Vagina (tissue), 2 donors: ENCODE measurements around the gene SLC9A9.

ENCODE experiments used
- POLR2A ChIP-seq, 2 donors: fragments of 450-650 bp; IDR thresholded peaks; one replicate each; pipeline ENCODE4 v1.6.1; 2017; ENCODE audit warnings: antibody characterized with exemption in 2 of 2, mild to moderate bottlenecking in 2 of 2, moderate library complexity in 2 of 2
- POLR2AphosphoS5 ChIP-seq, 2 donors: sonication (generic); formaldehyde crosslinking; IDR thresholded peaks; one replicate each; pipeline ENCODE4 v1.9.0; 2017; ENCODE audit warnings: antibody characterized with exemption in 2 of 2, mild to moderate bottlenecking in 2 of 2, low read depth in 1 of 2; ENCODE audit not compliant: insufficient read depth in 1 of 2
- TF ChIP-seq, protein P1 (sequence below), 3 experiments: fragments of 450-650 bp in 2 of 3; fragments of 200-600 bp in 1 of 3; sonication (generic) in 1 of 3; IDR thresholded peaks; one replicate each; pipeline ENCODE4 v1.5.1; 2017 to 2019; ENCODE audit warnings: antibody characterized with exemption in 3 of 3, mild to moderate bottlenecking in 2 of 3, moderate library complexity in 2 of 3

DNA sequence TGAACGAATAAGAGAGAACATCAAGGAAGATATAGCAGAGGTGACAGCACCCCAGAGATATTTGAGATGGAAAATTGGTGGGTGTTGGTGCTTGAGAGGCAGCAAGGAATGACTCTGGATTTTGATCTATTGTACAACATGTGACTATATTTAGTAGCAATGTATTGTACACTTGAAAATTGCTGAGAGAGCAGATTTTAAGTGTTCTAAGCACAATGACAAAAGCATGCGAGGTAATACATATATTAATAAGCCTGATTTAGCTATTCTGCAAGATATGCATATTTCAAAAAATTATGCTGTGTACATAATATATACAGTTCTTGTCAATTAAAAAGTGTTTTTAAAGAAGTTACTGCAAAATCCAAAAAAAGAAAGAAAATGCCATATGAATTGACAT lies 194.3 kb downstream of the SLC9A9 start:
- TF ChIP-seq POLR2A (IDR thresholded peaks at IDR 0.05) (no peak), POLR2AphosphoS5 (IDR thresholded peaks at IDR 0.05; ENCODE audit: insufficient read depth in 1 of 2, low read depth in 1 of 2) (no peak)
- TF ChIP-seq, protein P1, sequence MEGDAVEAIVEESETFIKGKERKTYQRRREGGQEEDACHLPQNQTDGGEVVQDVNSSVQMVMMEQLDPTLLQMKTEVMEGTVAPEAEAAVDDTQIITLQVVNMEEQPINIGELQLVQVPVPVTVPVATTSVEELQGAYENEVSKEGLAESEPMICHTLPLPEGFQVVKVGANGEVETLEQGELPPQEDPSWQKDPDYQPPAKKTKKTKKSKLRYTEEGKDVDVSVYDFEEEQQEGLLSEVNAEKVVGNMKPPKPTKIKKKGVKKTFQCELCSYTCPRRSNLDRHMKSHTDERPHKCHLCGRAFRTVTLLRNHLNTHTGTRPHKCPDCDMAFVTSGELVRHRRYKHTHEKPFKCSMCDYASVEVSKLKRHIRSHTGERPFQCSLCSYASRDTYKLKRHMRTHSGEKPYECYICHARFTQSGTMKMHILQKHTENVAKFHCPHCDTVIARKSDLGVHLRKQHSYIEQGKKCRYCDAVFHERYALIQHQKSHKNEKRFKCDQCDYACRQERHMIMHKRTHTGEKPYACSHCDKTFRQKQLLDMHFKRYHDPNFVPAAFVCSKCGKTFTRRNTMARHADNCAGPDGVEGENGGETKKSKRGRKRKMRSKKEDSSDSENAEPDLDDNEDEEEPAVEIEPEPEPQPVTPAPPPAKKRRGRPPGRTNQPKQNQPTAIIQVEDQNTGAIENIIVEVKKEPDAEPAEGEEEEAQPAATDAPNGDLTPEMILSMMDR (IDR thresholded peaks at IDR 0.05), result no peak
